ENCODE measurements around the gene KDM4C.

KDM4C gene

GRCh38 chr9:7148243-7148765 is 390.5 kb downstream of the KDM4C start:
- DNase-seq = no peak

GRCh38 chr9:7149258-7149657 is 391.5 kb downstream of the KDM4C start:
- no peak for DNase-seq

DNA sequence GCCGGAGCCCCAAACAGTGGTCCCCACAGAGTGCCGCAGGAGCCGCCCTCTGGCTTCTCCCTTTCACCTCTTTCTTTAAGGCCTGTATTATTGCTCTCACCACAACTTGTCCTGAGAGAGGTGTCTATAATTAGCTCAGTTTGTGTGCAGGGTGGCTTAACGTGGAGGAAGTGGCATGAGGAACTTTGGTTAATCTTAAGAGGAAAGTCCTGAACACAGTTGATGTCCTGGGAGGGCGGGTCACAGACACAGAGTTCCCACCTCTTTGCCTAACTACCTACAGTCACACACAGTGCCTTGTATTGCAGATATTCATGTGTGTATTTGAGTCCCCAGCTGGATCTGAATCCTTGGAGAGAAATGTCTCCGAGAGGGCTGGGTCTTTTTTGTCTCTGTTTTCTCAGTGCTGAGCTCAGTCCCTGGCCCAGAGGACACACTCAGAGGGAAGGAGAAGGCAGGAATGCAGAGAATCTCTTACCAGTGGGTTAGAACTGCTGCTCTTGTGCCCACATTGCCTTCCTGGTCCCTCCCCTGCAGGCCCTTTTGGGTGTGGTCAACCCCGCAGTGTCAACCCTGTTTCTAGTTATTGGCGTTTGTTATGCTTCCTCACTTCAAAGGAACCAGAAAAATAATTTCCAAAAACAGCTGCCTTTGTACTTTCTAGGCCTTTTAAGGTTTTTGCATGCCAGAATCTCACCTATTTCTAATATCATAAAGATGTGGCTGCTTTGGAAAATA is 392.5 kb downstream of the KDM4C start:
- no peak for DNase-seq

DNA sequence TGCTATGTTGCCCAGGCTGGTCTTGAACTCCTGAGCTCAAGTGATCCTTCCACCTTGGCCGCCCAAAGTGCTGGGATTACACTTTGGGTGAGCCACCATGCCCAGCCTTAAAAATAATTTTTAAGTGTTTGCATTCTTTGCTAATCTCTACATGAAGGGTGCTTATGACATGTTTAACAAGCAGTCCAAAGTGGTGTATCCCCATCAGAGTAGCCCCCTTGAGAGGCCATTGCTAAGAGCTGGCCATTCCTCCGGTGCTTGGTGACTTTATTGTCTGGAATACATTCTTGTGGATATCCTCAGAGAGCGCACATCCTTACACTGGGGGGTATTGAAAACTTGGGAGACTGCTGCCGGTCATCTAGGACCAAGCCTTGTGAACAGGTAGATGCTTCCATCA is 395.4 kb downstream of the KDM4C start:
- DNase-seq = no peak

DNA sequence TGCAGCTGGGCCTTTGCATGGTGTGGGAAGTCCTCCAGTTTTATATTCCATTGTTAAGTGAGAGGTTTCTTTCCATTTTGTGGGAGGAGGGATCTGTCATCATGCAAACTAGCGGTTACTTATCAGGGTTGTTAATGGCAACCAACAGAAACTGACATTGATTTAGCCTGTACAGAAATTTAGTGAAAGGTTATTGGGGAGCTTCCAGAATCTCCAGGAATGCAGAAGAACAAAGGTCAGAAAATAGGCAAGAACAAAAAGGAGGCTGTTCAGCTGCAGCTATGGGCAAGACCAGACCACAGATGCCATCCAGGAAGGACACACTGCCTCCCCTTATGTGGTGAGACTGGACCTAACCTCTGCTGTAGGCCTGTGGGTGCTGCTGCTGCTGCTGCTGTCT is 395.8 kb downstream of the KDM4C start:
- DNase-seq = no peak

DNA sequence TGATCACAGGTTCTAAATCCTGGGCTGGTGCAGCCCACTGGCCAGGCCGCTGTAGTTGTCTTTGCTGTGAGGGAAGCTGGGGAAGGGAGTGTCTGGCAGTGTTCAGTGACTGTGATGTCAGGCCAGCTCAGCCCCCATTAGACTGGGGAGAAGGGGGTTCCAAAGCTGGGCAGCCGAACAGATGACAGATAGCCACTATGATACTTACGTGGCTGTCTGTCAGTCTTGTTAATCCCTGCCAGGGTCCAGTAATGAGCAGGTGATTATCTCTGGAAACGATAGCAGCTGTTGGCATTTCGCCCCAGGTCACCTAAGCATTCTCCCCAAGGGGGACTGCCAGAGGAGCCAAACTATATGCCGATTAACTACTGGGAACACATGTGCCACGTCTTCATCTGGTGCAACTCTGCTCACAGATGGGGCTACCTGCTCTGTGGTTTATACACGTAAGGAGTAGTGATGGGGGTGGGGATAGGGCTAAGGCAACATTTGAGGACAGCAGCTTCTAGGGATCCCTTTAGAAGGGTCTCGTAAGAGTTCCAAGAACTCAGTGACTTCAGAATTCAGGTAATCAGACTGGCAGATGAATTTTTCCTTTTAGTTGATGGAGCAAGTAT is 396.3 kb downstream of the KDM4C start:
- no peak for DNase-seq

DNA sequence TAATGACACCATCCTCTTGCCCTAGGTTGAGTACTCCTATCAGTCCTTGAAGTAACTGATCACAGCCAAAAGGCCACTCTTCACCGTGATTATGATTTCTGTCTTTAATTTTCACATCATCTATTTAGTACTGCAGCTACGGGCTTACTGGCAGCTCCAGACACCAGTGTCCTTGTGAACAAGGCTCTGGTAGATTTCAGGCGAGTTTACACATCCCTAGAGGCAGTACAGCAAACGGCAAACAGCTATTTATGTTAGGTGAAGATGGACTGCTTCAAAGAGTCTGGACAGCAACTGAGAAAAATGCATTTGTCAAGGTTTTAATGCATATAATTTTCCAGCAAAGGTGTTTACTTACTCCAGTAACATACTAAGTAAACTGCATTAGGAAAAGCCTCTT is 396.9 kb downstream of the KDM4C start:
- no peak for DNase-seq

DNA sequence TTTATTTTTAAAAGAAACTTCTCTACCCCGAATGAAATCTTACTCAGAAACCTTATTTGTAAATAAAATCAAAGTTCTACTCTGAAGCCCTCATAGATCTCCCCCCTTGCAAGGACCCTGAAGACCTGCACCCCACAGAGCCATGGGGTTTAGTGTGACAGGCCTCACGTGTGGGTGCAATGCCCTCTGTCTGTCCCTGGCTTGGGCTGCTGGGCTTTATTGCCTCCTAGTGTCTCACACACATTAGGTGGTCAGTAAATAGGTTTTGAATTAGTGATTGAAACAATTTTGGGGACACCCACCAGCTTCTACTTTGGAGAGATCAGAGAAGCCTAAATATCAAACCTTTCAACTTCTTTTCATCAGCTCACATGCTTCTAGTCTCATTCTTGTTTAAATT is 403.7 kb downstream of the KDM4C start:
- no peak for DNase-seq

DNA sequence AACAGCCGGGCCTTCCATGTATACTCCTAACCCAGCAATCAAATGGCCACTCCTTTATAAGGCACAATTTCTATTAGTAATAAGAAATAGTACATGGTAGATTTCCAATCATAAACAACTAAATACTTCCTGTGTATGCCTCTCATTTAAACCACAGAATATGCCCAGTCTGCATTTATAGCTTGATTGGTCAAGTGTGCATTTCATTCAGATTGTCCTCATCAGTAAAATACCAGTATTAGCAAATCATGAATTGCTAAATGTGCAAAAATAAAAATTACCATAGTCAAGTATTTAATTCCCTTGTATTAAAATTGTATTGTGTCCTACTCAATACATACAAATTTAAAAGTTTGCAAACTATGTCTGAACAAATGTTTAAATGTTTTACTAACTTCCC is 406.2 kb downstream of the KDM4C start:
- DNase-seq = no peak

DNA sequence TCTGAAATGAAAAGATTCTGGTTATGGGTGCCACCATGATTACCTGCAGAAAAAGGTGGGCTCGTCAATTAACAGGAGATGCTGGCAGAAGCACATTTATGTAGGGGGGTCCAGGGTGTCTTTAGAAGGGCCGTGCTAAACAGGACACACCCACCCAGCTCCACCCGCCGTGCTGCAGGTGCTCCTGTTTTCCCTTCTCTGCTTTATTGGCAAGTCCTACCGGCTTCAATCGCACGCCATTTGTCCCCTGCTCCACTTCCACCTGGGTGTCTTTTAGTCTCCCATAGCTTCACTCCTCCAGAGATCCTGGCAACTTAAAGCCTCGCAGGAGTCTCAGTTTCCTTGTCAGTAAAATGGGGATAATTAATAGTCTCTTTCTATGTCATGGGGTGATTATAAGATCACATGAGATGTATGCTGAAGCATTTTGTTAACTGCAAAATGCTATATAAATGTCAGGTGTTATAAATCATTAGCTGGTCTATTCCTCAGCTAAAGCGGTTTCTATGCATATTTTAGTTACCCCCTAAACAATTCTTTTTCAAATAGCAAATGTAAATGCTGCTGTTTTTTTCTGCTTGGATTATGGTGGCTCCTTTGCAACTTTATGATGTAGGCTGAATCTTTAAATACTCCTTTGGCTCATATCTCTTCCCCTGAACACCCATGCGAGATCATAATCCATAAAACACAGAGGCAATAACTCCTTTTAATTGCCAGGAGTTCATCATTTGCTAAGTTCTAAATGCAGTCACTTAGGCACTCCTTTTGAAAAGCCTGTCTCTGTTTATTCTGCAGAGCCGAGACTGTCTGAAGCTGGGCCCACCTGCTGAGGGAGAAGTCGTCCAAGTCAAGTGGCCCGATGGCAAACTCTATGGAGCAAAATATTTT is 406.9 kb downstream of the KDM4C start:
- no peak for DNase-seq

GRCh38 chr9:7165331-7165975 is 407.7 kb downstream of the KDM4C start:
- DNase-seq = no peak

DNA sequence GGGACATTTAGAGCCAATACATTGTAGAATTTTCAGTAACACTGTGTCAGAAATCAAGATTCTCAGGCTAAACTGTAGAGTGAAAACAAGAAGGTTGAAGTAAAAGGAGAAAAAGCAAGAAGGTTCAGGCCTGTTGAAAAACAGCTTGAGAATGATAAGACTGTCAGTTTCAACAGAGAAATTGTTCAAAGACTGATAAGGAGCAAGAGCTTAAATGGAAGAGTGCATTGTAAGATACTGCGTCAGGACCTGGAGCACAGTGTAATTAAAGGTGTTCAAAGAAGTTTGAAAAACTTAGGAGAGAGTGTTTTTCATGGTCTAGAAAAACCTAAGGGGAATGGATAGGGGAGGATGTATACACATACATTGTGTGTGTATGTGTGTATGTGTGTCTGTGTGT is 408.3 kb downstream of the KDM4C start:
- no peak for DNase-seq

DNA sequence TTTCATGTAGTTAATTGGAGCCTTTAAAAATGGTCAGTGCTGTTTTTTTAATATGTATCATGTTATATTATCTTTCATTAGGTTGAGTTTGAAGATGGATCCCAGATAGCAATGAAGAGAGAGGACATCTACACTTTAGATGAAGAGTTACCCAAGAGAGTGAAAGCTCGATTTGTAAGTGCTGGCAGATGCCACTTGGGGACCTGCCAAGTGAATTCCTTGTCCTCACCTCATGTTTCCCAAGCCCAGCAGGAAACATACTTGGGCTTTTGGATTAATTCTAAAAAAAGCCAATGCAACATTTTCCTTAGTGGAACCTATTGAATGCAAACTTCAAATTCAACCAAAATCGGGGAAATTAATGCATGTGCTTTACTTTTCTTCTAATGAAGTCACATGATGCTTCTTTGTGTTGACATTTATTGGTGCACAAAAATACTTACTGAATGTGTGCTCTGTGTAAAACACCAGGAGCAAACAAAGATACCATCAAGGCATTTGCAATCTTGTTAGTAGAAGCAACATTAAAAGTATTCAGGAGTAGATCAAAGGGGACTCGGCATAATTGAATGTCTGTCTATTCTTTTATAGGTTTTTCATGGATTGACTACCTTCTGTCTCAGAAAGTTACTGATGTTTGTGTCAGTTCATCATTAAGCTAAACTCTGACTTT is 412.1 kb downstream of the KDM4C start:
- no peak for DNase-seq

DNA sequence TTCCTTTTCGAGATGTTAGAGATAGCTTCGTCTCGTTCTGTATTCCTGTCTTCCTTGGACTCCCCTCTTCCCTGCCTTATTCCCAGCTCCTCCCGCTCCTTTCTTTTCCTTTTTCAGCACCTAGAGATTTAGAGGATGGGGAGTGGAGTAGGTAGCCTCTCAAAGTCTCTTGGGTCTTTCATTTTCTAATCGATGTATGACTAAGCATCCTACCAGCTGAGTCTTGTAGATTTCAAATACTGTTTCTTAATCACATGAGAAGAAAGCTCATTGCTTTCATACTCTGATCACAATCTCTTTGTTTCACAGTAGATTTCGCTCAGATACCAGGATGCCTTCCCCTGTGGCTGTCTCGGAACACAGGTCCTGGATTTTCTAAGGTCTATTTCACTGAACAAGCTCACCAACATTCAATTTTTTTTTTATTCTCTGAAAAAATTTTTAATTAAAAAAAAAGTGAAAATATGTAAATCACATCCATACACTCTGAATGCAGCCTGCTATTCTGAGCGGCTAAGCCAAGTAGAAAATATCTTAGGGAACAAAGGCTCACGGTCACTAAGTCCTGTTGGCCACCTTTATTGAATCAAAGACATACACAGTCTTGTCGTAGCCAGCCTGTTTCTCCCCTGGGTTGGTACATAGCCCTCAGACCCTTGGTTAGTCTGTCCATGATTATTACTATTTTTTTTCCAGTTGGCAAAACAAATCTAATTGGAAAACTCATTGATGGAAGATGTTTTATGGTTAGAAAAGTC is 413.8 kb downstream of the KDM4C start:
- DNase-seq = no peak

GRCh38 chr9:7172154-7173115 is 414.7 kb downstream of the KDM4C start:
- DNase-seq = no peak

- no peak for DNase-seq
Observed at GRCh38 chr9:7173139-7173538, 415.4 kb downstream of the KDM4C start.

GRCh38 chr9:7174301-7174700 is 416.5 kb downstream of the KDM4C start:
- DNase-seq = no peak

DNA sequence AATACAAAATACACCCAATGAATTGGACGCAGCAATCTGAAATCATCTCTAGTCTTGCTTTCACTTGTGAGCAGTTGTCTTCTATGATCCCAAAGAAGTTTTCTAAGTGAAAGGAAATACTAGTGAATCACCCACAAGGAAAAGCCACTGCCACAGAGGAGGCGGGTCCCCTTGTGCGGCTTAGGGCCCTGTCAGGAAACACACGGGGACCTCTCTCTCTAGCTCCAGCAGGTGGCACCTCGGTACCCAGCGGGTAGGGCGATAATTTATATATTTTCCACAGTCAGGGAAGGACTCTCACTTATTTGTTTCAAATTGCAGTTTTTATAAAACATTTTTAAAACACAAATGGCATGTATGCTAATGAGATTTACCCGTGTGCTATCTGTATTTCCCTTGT is 417.1 kb downstream of the KDM4C start:
- DNase-seq = no peak

DNA sequence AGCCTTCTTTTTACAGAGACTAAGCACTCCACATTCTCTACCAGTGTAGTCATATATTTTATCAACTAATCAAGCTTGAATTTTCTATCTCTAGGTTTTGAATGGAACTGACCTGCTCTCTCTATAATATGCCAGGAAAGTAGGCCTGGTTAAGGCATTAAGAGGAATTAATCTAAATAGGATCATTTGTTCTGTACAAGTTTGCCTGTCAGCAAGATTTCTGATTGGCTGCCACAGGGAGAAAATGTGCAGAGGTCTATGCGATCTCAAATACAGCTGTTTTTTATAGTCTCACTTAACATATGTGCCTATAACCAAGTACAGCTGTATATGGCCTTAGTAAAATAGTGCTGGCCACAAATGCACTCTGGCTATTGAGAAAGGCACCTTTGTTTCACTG is 418.8 kb downstream of the KDM4C start:
- no peak for DNase-seq

- DNase-seq = no peak
Observed at GRCh38 chr9:7177383-7177782, 419.6 kb downstream of the KDM4C start.

DNA sequence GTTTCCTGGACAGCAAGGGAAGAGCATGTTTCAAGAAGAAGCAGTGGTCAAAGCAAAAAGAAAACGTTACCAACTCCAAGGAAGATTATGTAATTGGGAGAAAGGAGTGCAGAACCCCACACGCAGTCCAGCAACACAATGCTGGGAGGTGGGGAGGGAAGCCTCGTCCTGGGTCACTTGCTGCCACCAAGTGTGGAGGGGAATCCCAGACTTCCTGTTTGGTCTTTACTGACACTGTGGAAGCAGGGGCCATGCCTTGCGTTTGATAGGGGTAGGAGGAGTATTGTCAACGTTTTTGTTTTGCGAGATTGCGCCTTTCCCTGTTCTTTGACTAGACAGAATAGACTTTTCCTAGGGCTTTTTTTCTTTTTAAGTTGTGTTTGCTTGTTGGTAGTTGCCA is 421.0 kb downstream of the KDM4C start:
- DNase-seq = no peak

All from NCI-H1092 treated with DMSO at 0.1 percent for 48 hours (cell line).